ENCODE data around the gene TLR6.

DNA sequence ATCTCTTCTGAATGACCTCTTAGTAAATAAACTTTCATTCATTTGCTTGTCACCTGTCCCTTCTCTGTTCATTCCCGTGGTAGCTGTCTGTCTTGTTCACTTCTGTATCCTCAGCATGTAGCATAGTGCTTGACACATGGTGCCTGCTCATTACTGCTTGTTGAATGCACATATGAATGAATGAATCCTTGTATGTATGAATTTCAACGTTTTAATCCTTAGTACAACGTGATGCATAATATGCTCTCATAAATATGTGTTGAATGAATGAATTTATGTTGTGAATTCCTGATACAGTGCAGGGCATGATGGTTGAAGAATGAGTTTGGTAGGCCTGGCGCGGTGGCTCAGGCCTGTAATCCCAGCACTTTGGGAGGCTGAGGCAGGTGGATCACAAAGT lies 76.8 kb downstream of the TLR6 start:
- TF ChIP-seq, protein P1, sequence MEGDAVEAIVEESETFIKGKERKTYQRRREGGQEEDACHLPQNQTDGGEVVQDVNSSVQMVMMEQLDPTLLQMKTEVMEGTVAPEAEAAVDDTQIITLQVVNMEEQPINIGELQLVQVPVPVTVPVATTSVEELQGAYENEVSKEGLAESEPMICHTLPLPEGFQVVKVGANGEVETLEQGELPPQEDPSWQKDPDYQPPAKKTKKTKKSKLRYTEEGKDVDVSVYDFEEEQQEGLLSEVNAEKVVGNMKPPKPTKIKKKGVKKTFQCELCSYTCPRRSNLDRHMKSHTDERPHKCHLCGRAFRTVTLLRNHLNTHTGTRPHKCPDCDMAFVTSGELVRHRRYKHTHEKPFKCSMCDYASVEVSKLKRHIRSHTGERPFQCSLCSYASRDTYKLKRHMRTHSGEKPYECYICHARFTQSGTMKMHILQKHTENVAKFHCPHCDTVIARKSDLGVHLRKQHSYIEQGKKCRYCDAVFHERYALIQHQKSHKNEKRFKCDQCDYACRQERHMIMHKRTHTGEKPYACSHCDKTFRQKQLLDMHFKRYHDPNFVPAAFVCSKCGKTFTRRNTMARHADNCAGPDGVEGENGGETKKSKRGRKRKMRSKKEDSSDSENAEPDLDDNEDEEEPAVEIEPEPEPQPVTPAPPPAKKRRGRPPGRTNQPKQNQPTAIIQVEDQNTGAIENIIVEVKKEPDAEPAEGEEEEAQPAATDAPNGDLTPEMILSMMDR (IDR thresholded peaks at IDR 0.05 in 2 of 3, conservative IDR thresholded peaks at IDR 0.05 in 1 of 3; ENCODE audit: control insufficient read depth in 2 of 3, extremely low read depth in 1 of 3, insufficient read depth in 1 of 3, low read depth in 3 of 3, low read length in 3 of 3), result no peak
- no peak for TF ChIP-seq POLR2AphosphoS2 (IDR thresholded peaks at IDR 0.05; ENCODE audit: low read depth, low read length)
